ENCODE measurements around the gene KRTCAP3. TPM values are rescaled to one million over a fixed set of nuclear protein-coding genes. Genes with fewer than 3 reads are reported as not detected.

KRTCAP3 gene
- total RNA-seq, 1 experiment from 2014 or later: 62.9 TPM

- BruUV-seq (replicated peaks): no TSS peak
- H3K4me1 ChIP-seq (replicated peaks; ENCODE audit: insufficient read depth): peaks cover 27% of the 10 kb centered on the region
- DNase-seq: no peak
- no peak overlapping the region for H3K4me3 ChIP-seq
- peaks cover 42% of the 10 kb centered on the region for H4K20me1 ChIP-seq (ENCODE audit: insufficient read depth)
- CTCF ChIA-PET: interaction anchor here (0.6 to 0.7 kb wide), 2 partner anchors 62 to 1299 kb away, joined by 3 read pairs; no protein-coding TSS in a partner anchor
- H3K27me3 ChIP-seq (ENCODE audit: insufficient read depth, low read depth): no peaks in the 10 kb centered on the region
- H3K79me2 ChIP-seq (ENCODE audit: low read depth): peaks cover 43% of the 10 kb centered on the region
- no peaks in the 10 kb centered on the region for H3K9me2 ChIP-seq (ENCODE audit: insufficient read depth)
- H3F3A ChIP-seq (ENCODE audit: insufficient read depth, low read depth): peaks cover 14% of the 10 kb centered on the region; the same call in 1 of the 2 replicates
- TF ChIP-seq CTCF (conservative IDR thresholded peaks at IDR 0.05) (no peak), EZH2 (IDR thresholded peaks at IDR 0.05; ENCODE audit: low read depth) (no peak)
- H3K9me3 ChIP-seq (ENCODE audit: insufficient read depth, low read depth): no peaks in the 10 kb centered on the region
- H3K4me2 ChIP-seq: no peak overlapping the region
- no peak overlapping the region for H2AFZ ChIP-seq
- POLR2A ChIA-PET (ENCODE audit: unreplicated experiment): interaction anchor here (0.6 kb wide), 1 partner anchor 84 kb away, joined by 7 read pairs; no protein-coding TSS in a partner anchor
- intact Hi-C loops (cut with micrococcal nuclease; ENCODE audit: unreplicated experiment): no loop called here
- no peak overlapping the region for H3K27ac ChIP-seq
- peaks cover 28% of the 10 kb centered on the region for H3K36me3 ChIP-seq (ENCODE audit: low read depth)
Observed at GRCh38 chr2:27431395-27431794, 10.8 kb upstream of the KRTCAP3 start.

GRCh38 chr2:27435628-27436027 lies 6.6 kb upstream of the KRTCAP3 start:
- H4K20me1 ChIP-seq (ENCODE audit: insufficient read depth): peaks cover 28% of the 10 kb centered on the region
- BruUV-seq (replicated peaks): no TSS peak
- TF ChIP-seq CTCF (conservative IDR thresholded peaks at IDR 0.05) (no peak), EZH2 (IDR thresholded peaks at IDR 0.05; ENCODE audit: low read depth) (no peak)
- H3K4me1 ChIP-seq (replicated peaks; ENCODE audit: insufficient read depth): peaks cover 9% of the 10 kb centered on the region
- H2AFZ ChIP-seq: no peak overlapping the region
- no peaks in the 10 kb centered on the region for H3K27me3 ChIP-seq (ENCODE audit: insufficient read depth, low read depth)
- ChIA-PET CTCF (no interaction called here), POLR2A (ENCODE audit: unreplicated experiment) (no interaction called here)
- peaks cover 28% of the 10 kb centered on the region for H3K36me3 ChIP-seq (ENCODE audit: low read depth)
- no peaks in the 10 kb centered on the region for H3K9me2 ChIP-seq (ENCODE audit: insufficient read depth)
- H3K79me2 ChIP-seq (ENCODE audit: low read depth): peaks cover 27% of the 10 kb centered on the region
- no peaks in the 10 kb centered on the region for H3K9me3 ChIP-seq (ENCODE audit: insufficient read depth, low read depth)
- no peak overlapping the region for H3K4me2 ChIP-seq
- no peak overlapping the region for H3K4me3 ChIP-seq
- no peak for DNase-seq
- no peak overlapping the region for H3K27ac ChIP-seq
- peaks cover 22% of the 10 kb centered on the region; the same call in 1 of the 2 replicates for H3F3A ChIP-seq (ENCODE audit: insufficient read depth, low read depth)
- intact Hi-C loops (cut with micrococcal nuclease; ENCODE audit: unreplicated experiment): no loop called here

- intact Hi-C loops (cut with micrococcal nuclease; ENCODE audit: unreplicated experiment): loop anchor here (10.0 kb wide), 1 partner anchor 213 kb away; no protein-coding TSS in a partner anchor
- Histone ChIP-seq H4K20me1 (ENCODE audit: insufficient read depth) (no peaks in the 10 kb centered on the region; the same call in 1 of the 2 replicates), H3F3A (ENCODE audit: insufficient read depth, low read depth) (peaks cover 49% of the 10 kb centered on the region; the same call in 1 of the 2 replicates), H2AFZ (no peak overlapping the region), H3K36me3 (ENCODE audit: low read depth) (peaks cover 4% of the 10 kb centered on the region; the same call in 1 of the 2 replicates), H3K4me2 (no peak overlapping the region), H3K9me3 (ENCODE audit: insufficient read depth, low read depth) (no peaks in the 10 kb centered on the region), H3K79me2 (ENCODE audit: low read depth) (peaks cover 5% of the 10 kb centered on the region; the same call in 1 of the 2 replicates), H3K27ac (no peak overlapping the region), H3K9me2 (ENCODE audit: insufficient read depth) (no peaks in the 10 kb centered on the region), H3K4me1 (replicated peaks; ENCODE audit: insufficient read depth) (peaks cover 17% of the 10 kb centered on the region), H3K4me3 (no peak overlapping the region), H3K27me3 (ENCODE audit: insufficient read depth, low read depth) (no peaks in the 10 kb centered on the region)
- CTCF ChIA-PET: interaction anchor here (1.1 kb wide), 1 partner anchor 188 kb away, joined by 4 read pairs; the partner anchor contains the start of gene GPN1
- no peak for DNase-seq
- no peak for TF ChIP-seq EZH2 (IDR thresholded peaks at IDR 0.05; ENCODE audit: low read depth)
- no peak for TF ChIP-seq CTCF (conservative IDR thresholded peaks at IDR 0.05)
- BruUV-seq (replicated peaks): no TSS peak
- POLR2A ChIA-PET (ENCODE audit: unreplicated experiment): no interaction called here
Observed at GRCh38 chr2:27441226-27441926, 805 bp upstream of the KRTCAP3 start.
